Measurements from ENCODE around the gene PDCD1. TPM values are rescaled to one million over a fixed set of nuclear protein-coding genes. Genes with fewer than 3 reads are reported as not detected.
A peak's percentile ranks its signal among the peaks of the same experiment; 100 is the strongest.

PDCD1 gene
- total and polyA plus RNA-seq, 2 experiments from 2014 or later = 0.44 TPM; not detected in 1

GRCh38 chr2:241810307-241811200 lies 48.1 kb downstream of the PDCD1 start:
- H3K79me2 ChIP-seq = no peaks in the 10 kb centered on the region
- no peak for DNase-seq (ENCODE audit: low spot score)
- peaks cover 14% of the 10 kb centered on the region for H3K4me1 ChIP-seq (ENCODE audit: insufficient read depth)
- H3K4me3 ChIP-seq = no peak overlapping the region
- H3K9me2 ChIP-seq (replicated peaks; ENCODE audit: insufficient read depth) = no peaks in the 10 kb centered on the region
- WGBS (ENCODE audit: low lambda C conversion rate, missing lambda C conversion rate) = 79% methylated on average over 24 of the region's 28 CpGs
- no peak overlapping the region for H2AFZ ChIP-seq
- TF ChIP-seq EZH2 (IDR thresholded peaks at IDR 0.05; ENCODE audit: borderline replicate concordance) = no peak
- TF ChIP-seq CTCF (IDR thresholded peaks at IDR 0.05; ENCODE audit: poor library complexity) = no peak
- no peak for TF ChIP-seq EZH2phosphoT487 (IDR thresholded peaks at IDR 0.05; ENCODE audit: low read depth, severe bottlenecking, unreplicated experiment)
- H4K20me1 ChIP-seq (ENCODE audit: insufficient read depth, poor library complexity, severe bottlenecking) = no peaks in the 10 kb centered on the region
- H3K4me2 ChIP-seq = no peak overlapping the region
- H3K9me3 ChIP-seq (ENCODE audit: low read depth) = no peaks in the 10 kb centered on the region
- H3K36me3 ChIP-seq (replicated peaks; ENCODE audit: insufficient read depth, low read depth) = no peaks in the 10 kb centered on the region
- H3K27ac ChIP-seq = no peak overlapping the region
- H3K27me3 ChIP-seq = no peaks in the 10 kb centered on the region

GRCh38 chr2:241809383-241810306 lies 49.0 kb downstream of the PDCD1 start:
- WGBS (ENCODE audit: low lambda C conversion rate, missing lambda C conversion rate) = 89% methylated on average over 25 of the region's 29 CpGs
- Histone ChIP-seq H3K36me3 (replicated peaks; ENCODE audit: insufficient read depth, low read depth) (no peaks in the 10 kb centered on the region), H3K4me3 (no peak overlapping the region), H3K9me2 (replicated peaks; ENCODE audit: insufficient read depth) (no peaks in the 10 kb centered on the region), H4K20me1 (ENCODE audit: insufficient read depth, poor library complexity, severe bottlenecking) (no peaks in the 10 kb centered on the region), H3K4me2 (peak overlapping the region; percentile 25), H3K4me1 (ENCODE audit: insufficient read depth) (peaks cover 17% of the 10 kb centered on the region), H3K9me3 (ENCODE audit: low read depth) (no peaks in the 10 kb centered on the region), H3K27ac (peak overlapping the region; percentile 88), H2AFZ (no peak overlapping the region), H3K79me2 (no peaks in the 10 kb centered on the region), H3K27me3 (no peaks in the 10 kb centered on the region)
- TF ChIP-seq CTCF (IDR thresholded peaks at IDR 0.05; ENCODE audit: poor library complexity) = no peak
- no peak for TF ChIP-seq EZH2phosphoT487 (IDR thresholded peaks at IDR 0.05; ENCODE audit: low read depth, severe bottlenecking, unreplicated experiment)
- TF ChIP-seq EZH2 (IDR thresholded peaks at IDR 0.05; ENCODE audit: borderline replicate concordance) = no peak
- no peak for DNase-seq (ENCODE audit: low spot score)

GRCh38 chr2:241808721-241809382 lies 49.8 kb downstream of the PDCD1 start, which contains the start of gene NEU4:
NEU4 (plus strand) TSS chr2:241809193; CDS start chr2:241814485, 5,292 bp downstream.
- WGBS (ENCODE audit: low lambda C conversion rate, missing lambda C conversion rate) = 86% methylated on average over 30 of the region's 31 CpGs
- no peaks in the 10 kb centered on the region for H4K20me1 ChIP-seq (ENCODE audit: insufficient read depth, poor library complexity, severe bottlenecking)
- peaks cover 24% of the 10 kb centered on the region for H3K4me1 ChIP-seq (ENCODE audit: insufficient read depth)
- H3K4me2 ChIP-seq = peak within 1 kb of the TSS; percentile 33
- no peak within 1 kb of the TSS for H3K4me3 ChIP-seq
- peak within 1 kb of the TSS; percentile 88 for H3K27ac ChIP-seq
- no peaks in the 10 kb centered on the region for H3K27me3 ChIP-seq
- H3K79me2 ChIP-seq = no peaks in the 10 kb centered on the region
- no peak for TF ChIP-seq EZH2 (IDR thresholded peaks at IDR 0.05; ENCODE audit: borderline replicate concordance)
- no peak for TF ChIP-seq CTCF (IDR thresholded peaks at IDR 0.05; ENCODE audit: poor library complexity)
- no peak for TF ChIP-seq EZH2phosphoT487 (IDR thresholded peaks at IDR 0.05; ENCODE audit: low read depth, severe bottlenecking, unreplicated experiment)
- H3K9me2 ChIP-seq (replicated peaks; ENCODE audit: insufficient read depth) = no peaks in the 10 kb centered on the region
- H3K36me3 ChIP-seq (replicated peaks; ENCODE audit: insufficient read depth, low read depth) = no peaks in the 10 kb centered on the region
- peak within 1 kb of the TSS; percentile 56 for H2AFZ ChIP-seq
- no peaks in the 10 kb centered on the region for H3K9me3 ChIP-seq (ENCODE audit: low read depth)
- no peak for DNase-seq (ENCODE audit: low spot score)
